ENCODE data around the gene RIMS4. TPM values are rescaled to one million over a fixed set of nuclear protein-coding genes. Genes with fewer than 3 reads are reported as not detected.

The RIMS4 gene
- polyA plus RNA-seq, 1 experiment, result not detected

DNA sequence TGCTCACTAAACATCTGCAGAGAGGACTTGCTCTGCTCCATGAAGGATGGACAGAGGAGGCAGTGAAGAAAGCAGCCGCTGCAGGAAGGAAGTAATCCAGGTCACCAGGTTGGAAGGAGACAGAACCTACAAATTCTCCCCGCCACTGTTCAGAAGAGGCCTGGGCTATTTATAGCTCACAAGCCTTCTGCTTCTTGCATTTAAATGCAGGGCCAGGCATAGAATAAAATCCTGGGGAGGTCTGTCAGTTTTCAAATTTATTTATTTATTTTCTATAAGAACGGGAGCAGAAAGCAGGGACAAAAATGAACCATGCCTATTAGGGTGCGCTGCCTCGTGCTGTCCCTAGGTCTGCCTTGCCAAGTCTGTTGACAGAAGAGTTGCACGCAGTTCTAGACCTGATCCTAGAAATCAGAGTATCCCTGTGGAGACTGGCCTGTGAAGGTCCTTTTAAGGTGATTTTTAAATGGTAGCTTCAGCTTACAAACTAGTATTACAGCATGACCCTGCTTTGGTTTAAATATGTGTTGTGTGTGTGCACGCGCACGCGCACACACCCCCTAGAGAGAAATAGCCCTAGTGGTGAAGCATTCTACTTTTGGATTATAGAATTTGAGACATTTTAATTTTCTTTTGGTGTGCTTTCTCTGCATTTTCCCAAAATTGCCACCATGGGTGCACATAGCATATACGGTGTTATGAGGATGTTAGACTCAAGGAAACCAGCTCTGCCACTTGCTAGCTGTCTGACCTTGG is 19.5 kb downstream of the RIMS4 start:
- CTCF ChIA-PET, result interaction anchor here (0.7 to 0.8 kb wide), 2 partner anchors 43 to 45 kb away, joined by 3 read pairs; partner anchors contain the start of gene KCNK15
- no peaks in the 10 kb centered on the region; the same call in none of the 2 replicates for H3K27me3 ChIP-seq (ENCODE audit: control insufficient read depth, insufficient read depth, low read length)
- no peak for DNase-seq (ENCODE audit: low read depth)
- TF ChIP-seq, protein P1, sequence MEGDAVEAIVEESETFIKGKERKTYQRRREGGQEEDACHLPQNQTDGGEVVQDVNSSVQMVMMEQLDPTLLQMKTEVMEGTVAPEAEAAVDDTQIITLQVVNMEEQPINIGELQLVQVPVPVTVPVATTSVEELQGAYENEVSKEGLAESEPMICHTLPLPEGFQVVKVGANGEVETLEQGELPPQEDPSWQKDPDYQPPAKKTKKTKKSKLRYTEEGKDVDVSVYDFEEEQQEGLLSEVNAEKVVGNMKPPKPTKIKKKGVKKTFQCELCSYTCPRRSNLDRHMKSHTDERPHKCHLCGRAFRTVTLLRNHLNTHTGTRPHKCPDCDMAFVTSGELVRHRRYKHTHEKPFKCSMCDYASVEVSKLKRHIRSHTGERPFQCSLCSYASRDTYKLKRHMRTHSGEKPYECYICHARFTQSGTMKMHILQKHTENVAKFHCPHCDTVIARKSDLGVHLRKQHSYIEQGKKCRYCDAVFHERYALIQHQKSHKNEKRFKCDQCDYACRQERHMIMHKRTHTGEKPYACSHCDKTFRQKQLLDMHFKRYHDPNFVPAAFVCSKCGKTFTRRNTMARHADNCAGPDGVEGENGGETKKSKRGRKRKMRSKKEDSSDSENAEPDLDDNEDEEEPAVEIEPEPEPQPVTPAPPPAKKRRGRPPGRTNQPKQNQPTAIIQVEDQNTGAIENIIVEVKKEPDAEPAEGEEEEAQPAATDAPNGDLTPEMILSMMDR (IDR thresholded peaks at IDR 0.05; ENCODE audit: insufficient read depth, low read depth, low read length), result no peak
- no peaks in the 10 kb centered on the region for H3K36me3 ChIP-seq (ENCODE audit: control insufficient read depth, insufficient read depth, low read length)
- no peak overlapping the region for H3K4me3 ChIP-seq (ENCODE audit: low read depth, low read length)
- POLR2A ChIA-PET, result no interaction called here

DNA sequence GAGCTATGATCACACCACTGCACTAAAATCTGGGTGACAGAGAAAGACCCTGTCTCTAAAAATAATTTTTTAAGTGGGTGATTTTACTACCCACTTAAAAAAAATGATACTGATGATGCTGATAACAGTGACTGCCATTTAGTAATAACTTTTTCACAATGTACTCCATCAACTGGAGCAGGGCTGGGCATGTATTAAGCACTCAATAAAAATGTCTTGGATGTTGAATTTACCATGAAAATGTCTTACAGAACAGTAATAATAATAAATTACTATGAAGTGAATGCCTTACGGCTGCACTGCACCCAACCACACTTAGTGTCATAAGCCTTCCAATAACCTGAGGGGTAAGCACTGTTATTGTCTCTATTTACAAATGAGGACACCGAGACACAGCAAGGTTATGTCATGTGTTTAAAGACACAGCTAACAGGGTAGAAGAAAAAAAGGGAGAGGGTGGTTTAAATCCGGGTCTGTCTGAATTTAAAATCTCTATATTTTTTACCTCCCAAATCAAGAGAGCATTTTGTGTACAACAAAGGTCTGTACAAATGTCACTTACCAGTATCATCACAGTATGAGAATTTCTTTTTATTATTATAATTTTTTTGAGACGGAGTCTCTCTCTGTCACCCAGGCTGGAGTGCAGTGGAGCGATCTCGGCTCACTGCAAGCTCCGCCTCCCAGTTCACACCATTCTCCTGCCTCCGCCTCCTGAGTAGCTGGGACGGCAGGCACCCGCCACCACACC is 21.5 kb downstream of the RIMS4 start:
- TF ChIP-seq, protein P1 (IDR thresholded peaks at IDR 0.05; ENCODE audit: insufficient read depth, low read depth, low read length), result no peak
- no peaks in the 10 kb centered on the region; the same call in none of the 2 replicates for H3K27me3 ChIP-seq (ENCODE audit: control insufficient read depth, insufficient read depth, low read length)
- POLR2A ChIA-PET, result no interaction called here
- CTCF ChIA-PET, result interaction anchor here (0.6 to 1.8 kb wide), 2 partner anchors 12 to 24 kb away, joined by 3 to 4 read pairs; no protein-coding TSS in a partner anchor
- DNase-seq (ENCODE audit: low read depth), result no peak
- no peak overlapping the region for H3K4me3 ChIP-seq (ENCODE audit: low read depth, low read length)
- H3K36me3 ChIP-seq (ENCODE audit: control insufficient read depth, insufficient read depth, low read length), result no peaks in the 10 kb centered on the region

DNA sequence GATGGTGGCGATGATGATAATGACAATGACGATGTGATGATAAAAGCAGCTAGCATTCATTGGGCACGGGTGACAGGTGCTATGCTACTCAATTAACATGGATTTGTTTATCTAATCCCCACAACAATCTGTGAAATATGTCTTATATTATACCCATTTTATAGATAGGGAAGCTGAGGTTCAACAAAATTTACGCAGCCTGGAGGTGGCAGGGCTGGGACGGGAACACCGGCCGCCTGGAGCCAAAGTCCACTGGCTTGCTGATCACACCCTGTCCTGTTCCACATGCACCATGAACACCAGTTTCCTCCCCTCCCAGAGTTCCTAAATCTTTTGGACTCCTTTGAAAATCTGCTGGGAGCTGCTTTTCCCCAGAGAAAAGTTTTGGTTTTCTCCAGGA is 23.0 kb downstream of the RIMS4 start:
- H3K27me3 ChIP-seq (ENCODE audit: control insufficient read depth, insufficient read depth, low read length), result peaks cover 1% of the 10 kb centered on the region
- ChIA-PET CTCF (interaction anchor here (1.4 kb wide), 1 partner anchor 13 kb away, joined by 3 read pairs; no protein-coding TSS in a partner anchor), POLR2A (no interaction called here)
- H3K4me3 ChIP-seq (ENCODE audit: low read depth, low read length), result no peak overlapping the region
- TF ChIP-seq, protein P1 (IDR thresholded peaks at IDR 0.05; ENCODE audit: insufficient read depth, low read depth, low read length), result no peak
- no peaks in the 10 kb centered on the region for H3K36me3 ChIP-seq (ENCODE audit: control insufficient read depth, insufficient read depth, low read length)
- DNase-seq (ENCODE audit: low read depth), result no peak

DNA sequence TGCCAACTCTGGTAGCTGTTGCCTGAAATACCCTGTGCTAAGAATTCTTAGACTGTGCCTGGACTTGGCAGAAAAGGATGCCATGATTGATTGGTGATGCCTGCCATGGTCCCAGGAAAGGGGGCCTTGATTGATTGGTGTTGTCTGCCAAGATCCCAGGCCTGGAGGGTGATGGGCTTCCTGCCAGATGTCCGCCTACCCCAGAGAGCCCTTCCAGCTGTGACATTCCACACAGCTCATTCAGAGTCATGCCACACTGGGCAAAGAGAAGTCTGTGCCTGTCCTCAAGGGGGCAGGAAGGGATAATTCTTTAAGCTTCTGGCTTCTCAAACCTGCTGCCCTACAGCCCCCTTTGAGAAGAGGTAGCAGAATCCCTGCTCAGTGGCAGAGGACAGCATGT is 24.6 kb downstream of the RIMS4 start:
- peaks cover 3% of the 10 kb centered on the region for H3K27me3 ChIP-seq (ENCODE audit: control insufficient read depth, insufficient read depth, low read length)
- TF ChIP-seq, protein P1 (IDR thresholded peaks at IDR 0.05; ENCODE audit: insufficient read depth, low read depth, low read length), result no peak
- ChIA-PET POLR2A (no interaction called here), CTCF (interaction anchor here (1.1 kb wide), 1 partner anchor 13 kb away, joined by 3 read pairs; no protein-coding TSS in a partner anchor)
- no peak overlapping the region for H3K4me3 ChIP-seq (ENCODE audit: low read depth, low read length)
- H3K36me3 ChIP-seq (ENCODE audit: control insufficient read depth, insufficient read depth, low read length), result no peaks in the 10 kb centered on the region
- no peak for DNase-seq (ENCODE audit: low read depth)

GRCh38 chr20:44784688-44785087 is 25.7 kb downstream of the RIMS4 start:
- TF ChIP-seq, protein P1 (IDR thresholded peaks at IDR 0.05; ENCODE audit: insufficient read depth, low read depth, low read length), result no peak
- ChIA-PET CTCF (no interaction called here), POLR2A (no interaction called here)
- DNase-seq (ENCODE audit: low read depth), result no peak
- Histone ChIP-seq H3K27me3 (ENCODE audit: control insufficient read depth, insufficient read depth, low read length) (peaks cover 3% of the 10 kb centered on the region; the same call in 1 of the 2 replicates), H3K36me3 (ENCODE audit: control insufficient read depth, insufficient read depth, low read length) (no peaks in the 10 kb centered on the region), H3K4me3 (ENCODE audit: low read depth, low read length) (no peak overlapping the region)
